ENCODE results near the gene SGTA. TPM values are rescaled to one million over a fixed set of nuclear protein-coding genes. Genes with fewer than 3 reads are reported as not detected.

SGTA gene
- total RNA-seq, 4 donors from 2014 or later = 32.7 to 50.4 (median 36.7) TPM

- DNase-seq (ENCODE audit: low spot score) (no peak), ATAC-seq (ENCODE audit: low FRiP score) (no peak)
- TF ChIP-seq, protein P1, sequence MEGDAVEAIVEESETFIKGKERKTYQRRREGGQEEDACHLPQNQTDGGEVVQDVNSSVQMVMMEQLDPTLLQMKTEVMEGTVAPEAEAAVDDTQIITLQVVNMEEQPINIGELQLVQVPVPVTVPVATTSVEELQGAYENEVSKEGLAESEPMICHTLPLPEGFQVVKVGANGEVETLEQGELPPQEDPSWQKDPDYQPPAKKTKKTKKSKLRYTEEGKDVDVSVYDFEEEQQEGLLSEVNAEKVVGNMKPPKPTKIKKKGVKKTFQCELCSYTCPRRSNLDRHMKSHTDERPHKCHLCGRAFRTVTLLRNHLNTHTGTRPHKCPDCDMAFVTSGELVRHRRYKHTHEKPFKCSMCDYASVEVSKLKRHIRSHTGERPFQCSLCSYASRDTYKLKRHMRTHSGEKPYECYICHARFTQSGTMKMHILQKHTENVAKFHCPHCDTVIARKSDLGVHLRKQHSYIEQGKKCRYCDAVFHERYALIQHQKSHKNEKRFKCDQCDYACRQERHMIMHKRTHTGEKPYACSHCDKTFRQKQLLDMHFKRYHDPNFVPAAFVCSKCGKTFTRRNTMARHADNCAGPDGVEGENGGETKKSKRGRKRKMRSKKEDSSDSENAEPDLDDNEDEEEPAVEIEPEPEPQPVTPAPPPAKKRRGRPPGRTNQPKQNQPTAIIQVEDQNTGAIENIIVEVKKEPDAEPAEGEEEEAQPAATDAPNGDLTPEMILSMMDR (IDR thresholded peaks at IDR 0.05) = no peak
Measured at GRCh38 chr19:2791876-2792275, 8.8 kb upstream of the SGTA start.

DNA sequence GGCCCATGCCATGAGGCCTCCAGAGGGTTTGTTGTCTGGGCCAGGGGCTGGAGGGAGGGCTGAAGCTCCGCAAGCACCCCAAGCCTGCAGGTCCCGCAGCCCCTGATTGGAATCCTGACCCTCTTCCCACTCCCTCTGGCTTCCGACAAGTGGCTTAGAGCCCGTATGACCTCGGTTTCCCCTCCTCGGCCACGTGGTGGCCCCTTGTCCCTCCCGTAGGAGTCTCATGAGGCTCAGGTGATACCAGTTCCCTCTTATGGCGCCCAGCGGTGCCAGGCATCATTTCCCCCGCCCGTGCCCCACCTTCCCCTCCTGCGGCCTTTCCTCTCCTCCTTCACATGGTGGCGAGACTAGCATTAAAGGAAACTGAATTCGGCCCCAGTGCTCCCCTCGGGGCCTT, 8.4 kb upstream of the SGTA start:
- no peak for ATAC-seq (ENCODE audit: low FRiP score)

GRCh38 chr19:2790557-2791271, 7.6 kb upstream of the SGTA start:
- DNase-seq (ENCODE audit: low spot score) (no peak), ATAC-seq (ENCODE audit: low FRiP score) (no peak)
- TF ChIP-seq, protein P1 (IDR thresholded peaks at IDR 0.05) = no peak

More for the DNA sequence above, 8.4 kb upstream of the SGTA start:
- DNase-seq (ENCODE audit: low spot score) = no peak
- TF ChIP-seq, protein P1 (IDR thresholded peaks at IDR 0.05) = no peak

DNA sequence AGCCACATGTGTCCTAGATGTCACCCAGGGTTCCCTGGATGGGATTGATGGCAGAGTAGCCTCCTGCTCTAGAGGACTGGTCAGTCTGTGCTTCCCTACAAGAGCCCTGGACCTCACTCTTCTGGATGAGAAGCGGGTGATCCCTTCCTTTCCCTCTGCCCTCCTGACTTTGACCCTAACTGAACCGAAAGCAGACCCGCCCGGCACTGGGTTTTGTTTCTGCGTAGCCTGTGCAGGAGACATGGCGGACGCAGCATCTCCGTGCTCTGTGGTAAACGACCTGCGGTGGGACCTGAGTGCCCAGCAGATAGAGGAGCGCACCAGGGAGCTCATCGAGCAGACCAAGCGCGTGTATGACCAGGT, 7.1 kb upstream of the SGTA start:
- ATAC-seq (ENCODE audit: low FRiP score) (no peak), DNase-seq (ENCODE audit: low spot score) (no peak)
- TF ChIP-seq, protein P1 (IDR thresholded peaks at IDR 0.05) = no peak

- DNase-seq (ENCODE audit: low spot score) = no peak
- TF ChIP-seq, protein P1 (IDR thresholded peaks at IDR 0.05) = no peak
- ATAC-seq (ENCODE audit: low FRiP score) = no peak
Measured at GRCh38 chr19:2788237-2788636, 5.2 kb upstream of the SGTA start.

DNA sequence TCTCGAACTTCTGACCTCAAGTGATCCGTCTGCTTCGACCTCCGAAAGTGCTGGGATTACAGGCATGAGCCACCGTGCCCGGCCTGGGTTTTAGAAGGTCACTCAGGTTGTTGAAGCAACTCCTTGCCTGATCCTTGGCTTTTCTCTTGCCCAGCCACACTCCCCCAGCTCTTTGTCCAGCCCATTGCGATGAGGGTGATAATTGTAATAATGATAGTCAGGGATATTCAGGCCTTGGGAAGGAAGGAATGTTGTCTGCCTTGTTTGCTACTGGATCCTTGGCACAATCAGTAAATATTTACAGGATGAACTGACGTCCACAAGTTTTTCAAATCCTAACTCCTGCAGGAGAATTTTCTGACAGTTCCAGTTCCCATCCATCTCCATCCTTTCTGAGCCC, 4.0 kb upstream of the SGTA start:
- ATAC-seq (ENCODE audit: low FRiP score) (no peak), DNase-seq (ENCODE audit: low spot score) (no peak)
- TF ChIP-seq, protein P1 (IDR thresholded peaks at IDR 0.05) = no peak
